Measurements from ENCODE around the gene FOXA3.
"Not testable (repeated sequence)": the region's sequence is repeated elsewhere in the genome, so short reads cannot be mapped to it uniquely, and the experiment has no call there.

The FOXA3 gene

GRCh38 chr19:45828945-45829344 is 35.2 kb upstream of the FOXA3 start:
- DNase-seq, result no peak

DNA sequence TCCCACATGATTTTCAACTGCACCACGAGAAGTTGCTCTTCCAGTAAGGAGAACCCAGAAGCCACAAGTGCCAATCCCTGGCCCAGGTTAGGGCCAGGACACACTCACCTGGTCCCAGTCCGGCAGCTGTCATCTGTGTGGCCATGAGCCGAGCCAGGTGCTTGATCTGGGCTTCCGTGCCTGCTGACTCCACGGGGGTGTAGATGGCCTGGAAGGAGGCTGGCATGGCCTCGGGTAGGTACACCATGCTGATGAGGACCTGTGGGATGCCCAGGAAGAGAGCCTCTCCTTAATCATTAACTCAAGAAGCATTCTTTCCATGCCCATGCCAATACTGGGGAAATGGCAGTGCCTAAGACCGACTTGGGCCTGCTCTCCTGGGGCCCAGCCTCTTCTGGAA is 29.2 kb upstream of the FOXA3 start:
- no peak for DNase-seq

GRCh38 chr19:45842198-45842597 is 21.9 kb upstream of the FOXA3 start:
- no peak for DNase-seq

GRCh38 chr19:45847663-45848062 is 16.5 kb upstream of the FOXA3 start:
- DNase-seq, result no peak

- no peak for DNase-seq
Measured at GRCh38 chr19:45848922-45849321, 15.2 kb upstream of the FOXA3 start.

DNA sequence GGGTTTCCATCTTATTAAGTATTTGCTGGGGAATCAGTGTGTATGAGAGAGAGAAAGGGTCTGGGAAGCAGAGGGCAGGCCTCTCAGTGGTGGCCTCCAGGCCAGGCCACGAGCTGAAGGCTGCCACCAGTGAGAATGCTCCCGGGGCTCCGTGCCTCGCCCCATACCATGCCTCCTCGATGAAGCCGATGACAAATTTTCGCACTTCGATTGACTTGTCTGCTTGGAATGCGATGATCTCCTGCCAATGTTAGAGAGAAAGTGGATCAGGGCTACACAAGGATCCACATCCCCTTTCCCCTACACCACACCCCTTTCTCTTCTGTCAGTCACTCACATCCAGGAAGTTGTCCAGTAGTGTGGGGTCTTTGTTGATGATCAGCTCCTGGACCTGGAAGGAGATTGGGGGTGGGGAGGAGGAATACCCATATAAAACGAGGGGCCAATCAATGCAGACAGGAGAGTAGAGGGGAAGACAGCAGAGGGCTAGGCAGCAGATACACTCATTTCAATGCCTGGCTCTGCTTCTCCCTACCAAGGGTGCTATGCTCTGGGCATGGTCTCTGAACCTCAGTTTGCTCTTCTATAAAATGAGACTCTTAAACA is 11.9 kb upstream of the FOXA3 start:
- no peak for DNase-seq

DNA sequence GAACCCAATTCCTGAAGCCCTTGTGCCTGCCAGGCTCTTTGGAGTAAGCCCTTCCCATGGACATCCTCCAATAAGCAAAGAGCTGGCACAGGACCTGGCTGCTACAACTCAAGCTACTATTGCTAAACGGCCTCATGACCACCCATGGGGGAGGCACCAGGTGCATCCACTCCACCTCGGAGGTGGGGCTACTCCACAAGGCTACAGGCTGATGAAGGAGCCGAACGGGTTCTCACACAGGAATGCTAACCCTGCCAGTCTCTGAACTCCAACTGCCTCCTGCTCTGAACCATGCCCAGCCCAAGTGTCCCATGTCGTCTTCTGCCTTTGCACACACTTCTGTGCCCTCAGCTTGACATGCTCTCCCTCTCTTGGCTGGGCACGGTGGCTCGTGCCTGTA is 11.1 kb upstream of the FOXA3 start:
- no peak for DNase-seq

GRCh38 chr19:45854167-45854778 is 9.9 kb upstream of the FOXA3 start:
- no peak for DNase-seq

DNA sequence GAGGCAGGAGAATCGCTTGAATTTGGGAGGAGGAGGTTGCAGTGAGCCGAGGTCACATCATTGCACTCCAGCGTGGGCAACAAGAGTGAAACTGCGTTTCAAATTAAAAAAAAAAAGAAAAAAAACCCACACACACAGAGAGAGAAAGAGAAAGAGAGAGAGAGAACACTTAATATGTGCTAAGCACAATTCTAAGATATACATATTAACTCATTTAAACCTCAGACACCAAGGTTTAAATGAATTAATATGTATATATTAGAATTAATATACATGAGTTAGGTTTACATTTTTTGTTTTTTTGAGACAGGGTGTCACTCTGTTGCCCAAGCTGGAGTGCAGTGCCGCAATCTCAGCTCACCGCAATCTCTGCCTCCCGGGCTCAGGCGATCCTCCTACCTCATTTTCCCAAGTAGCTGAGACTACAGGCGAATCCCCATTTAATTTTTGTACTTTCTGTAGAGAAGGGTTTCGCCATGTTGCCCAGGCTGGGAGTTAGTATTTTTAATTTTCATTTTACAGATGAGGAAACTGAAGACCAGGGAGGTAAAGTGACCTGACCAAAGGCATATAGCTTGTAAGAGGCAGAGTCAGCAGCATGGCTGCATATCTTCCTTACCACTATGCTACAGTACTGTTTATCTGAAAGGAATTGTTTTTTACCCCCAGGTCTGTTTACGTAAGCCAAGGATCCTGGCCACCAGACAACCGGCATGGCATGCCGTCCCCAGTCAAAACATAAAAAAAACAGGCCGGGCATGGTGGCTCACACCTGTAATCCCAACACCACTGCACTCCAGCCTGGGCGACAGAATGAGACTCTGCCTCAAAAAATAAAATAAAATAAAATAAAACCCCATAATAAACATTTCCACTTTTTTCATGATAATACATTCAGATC is 3.5 kb upstream of the FOXA3 start:
- DNase-seq, result no peak

DNA sequence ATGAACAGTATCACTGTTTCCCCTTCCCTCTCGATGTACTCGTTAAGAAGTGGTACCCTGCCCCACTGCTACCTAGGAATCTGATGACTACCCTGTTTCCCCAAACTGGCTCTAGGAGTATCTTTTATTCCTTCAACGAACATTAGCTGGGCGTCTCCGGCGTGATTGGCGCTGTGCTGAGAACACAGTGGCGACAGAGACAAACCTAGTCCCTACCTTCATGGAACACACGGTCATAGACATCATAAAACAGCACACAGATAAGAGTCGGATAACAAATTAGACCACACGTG is 1.9 kb upstream of the FOXA3 start:
- DNase-seq, result no peak

DNA sequence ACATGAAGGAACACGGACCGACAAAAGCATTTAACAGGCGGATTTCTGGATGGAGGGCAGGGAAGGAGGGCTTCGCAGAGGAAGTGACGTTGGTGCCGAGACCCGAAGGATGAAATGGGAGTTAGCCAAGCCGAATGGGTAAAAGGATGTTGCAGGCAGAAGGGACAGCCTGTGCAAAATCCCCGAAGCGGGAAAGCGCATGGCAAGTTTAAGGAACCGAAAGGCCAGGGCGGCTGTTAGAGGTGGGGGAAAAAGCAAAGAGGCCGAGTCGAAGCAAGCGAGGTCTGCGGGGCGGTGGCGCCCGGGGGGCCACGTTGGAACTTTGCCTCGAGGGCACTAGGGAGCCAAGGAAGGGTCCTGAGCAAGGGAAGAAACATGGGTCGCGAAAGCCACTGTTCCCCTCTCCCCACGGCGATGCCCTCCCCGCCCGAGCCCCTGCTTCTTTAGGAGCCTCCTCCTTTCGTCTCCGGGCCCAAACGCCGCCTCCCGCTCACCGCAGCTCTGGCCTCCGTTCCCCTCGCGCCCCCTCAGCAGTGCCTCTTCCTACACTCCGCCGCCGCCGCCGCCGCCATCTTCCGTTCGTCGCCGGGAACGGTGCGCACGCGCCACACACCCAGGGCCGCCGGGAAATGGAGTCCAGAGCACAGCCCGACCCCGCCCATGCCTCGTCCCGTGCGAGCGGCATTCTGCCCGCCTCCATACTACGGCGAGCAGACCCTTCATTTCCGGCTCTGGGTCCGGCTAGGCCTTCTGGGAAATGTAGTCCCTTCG is 1.4 kb upstream of the FOXA3 start, which contains the start of gene SYMPK:
SYMPK (minus strand) TSS at position 584 of the 771 bp plus-strand sequence. CDS start 8,652 bp downstream, outside the sequence.
- DNase-seq, result peak; percentile 93 to 97

DNA sequence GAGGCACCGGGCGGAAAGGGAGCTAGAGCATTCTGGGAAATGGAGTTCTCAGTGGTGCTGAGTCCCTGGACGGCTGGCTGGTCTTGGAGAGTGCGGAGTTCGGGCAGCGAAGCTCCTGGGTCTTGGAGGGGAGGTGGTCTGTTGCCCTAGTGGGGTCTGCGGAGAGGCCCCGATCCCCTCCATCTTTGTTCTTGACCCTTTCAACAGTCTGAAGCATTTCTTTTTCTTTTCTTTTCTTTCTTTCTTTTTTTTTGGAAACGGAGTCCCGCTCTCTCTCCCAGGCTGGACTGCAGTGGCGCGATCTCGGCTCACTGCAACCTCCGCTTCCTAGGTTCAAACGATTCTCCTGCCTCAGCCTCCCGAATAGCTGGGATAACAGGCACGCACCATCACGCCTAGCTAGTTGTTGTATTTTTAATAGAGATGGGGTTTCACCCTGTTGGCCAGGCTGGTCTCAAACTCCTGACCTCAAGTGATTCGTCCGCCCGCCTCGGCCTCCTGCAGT is 739 bp upstream of the FOXA3 start:
- no peak for DNase-seq

- DNase-seq, result no peak
Measured at GRCh38 chr19:45864629-45865082, 530 bp downstream of the FOXA3 start.

DNA sequence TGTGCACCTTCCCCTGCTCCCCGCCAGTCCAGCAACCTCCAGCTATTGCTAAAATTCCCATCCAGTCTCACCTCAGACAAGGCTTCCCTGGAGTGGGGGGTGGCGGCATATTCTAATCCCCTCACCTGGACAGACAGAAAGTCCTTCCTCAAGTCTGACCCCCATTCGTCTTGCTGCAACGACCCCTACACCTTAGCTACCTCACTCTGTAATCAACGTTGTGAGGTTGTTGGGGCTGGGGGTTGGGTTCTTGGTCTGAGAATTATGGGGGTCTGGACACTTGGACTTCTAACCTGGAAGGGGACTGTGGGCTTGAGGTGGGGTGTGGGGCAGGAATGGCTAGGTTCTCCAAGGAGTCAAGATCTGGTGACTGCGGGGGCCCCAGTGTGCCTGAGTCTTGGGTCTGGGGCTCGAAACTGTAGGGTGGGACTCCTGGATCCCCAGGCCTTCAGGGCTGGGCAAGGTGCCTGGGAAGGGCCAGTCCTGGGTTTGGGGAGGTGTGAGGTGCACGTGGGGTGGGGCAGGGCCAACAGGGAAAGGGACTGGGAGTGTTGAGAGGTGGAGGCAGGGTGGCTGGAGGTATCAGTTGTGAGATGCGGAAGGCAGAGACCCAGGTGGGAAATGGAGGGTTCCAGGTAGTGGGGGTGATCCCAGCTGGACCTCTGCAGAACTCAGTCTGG is 1.3 kb downstream of the FOXA3 start:
- no peak for DNase-seq

GRCh38 chr19:45866400-45867176 is 2.5 kb downstream of the FOXA3 start:
- no peak for DNase-seq

DNA sequence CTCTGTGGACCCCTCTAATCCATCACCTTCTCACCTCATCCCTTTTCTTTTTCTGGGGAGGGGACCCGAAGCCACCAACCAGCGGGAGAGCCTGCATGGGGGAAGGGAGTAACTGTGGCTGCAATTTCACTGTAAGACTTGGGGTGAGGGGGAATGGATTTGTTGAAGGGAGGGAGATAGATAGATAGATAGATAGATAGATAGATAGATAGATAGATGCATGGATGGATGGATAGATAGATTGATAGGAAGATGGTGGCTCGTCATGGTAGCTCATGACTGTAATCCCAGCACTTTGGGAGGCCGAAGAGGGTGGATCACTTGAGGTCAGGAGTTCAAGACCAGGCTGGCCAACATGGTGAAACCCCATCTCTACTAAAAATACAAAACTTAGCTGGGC is 3.1 kb downstream of the FOXA3 start:
- not testable (repeated sequence) for DNase-seq

- no peak for DNase-seq
Measured at GRCh38 chr19:45870798-45871197, 6.7 kb downstream of the FOXA3 start.

GRCh38 chr19:45872095-45872919 is 8.2 kb downstream of the FOXA3 start:
- DNase-seq, result no peak

DNA sequence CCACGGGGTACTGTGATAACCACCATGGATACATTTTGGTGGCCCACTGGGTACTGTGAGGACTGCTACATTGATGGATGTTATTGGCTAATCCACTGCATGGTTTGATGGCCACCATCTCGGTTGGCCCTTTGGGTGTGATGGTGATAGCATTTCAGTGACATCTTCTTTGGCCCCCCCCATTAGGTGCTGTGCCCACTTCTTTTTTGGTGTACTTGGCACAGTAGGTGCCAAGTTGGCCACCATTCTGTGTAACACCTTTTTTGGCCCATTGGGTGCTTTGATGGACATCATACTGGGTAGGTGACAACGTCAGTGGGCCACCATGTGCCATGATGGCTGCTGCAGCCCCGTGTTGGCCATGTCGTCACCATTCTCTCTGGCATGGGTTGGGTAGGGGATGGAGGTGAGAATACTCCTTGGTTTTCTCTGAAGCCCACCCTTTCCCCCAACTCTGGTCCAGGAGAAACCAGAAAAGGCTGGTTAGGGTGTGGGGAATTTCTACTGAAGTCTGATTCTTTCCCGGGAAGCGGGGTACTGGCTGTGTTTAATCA is 9.2 kb downstream of the FOXA3 start:
- no peak for DNase-seq

DNA sequence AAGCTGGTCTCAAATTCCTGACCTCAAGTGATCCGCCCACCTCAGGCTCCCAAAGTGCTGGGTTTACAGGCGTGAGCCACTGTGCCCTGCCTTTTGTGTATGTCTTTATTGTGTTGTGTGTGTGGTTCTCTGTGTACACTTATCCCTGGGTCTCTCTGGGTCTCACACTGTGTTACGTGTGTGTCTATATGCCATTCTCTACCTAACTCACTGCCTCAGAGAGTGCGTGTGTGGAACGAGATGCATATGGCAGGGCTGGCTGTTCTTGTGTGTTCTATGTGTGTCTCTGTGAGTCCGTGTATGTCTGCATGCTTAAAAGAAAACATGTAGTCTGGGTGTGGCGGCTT is 10.5 kb downstream of the FOXA3 start:
- no peak for DNase-seq

- no peak for DNase-seq
Measured at GRCh38 chr19:45876161-45876410, 12.0 kb downstream of the FOXA3 start.

Data from NCI-H524 (cell line).